Nephron (organoid): ENCODE data around the gene RPN1.
"Not testable (repeated sequence)": the region's sequence is repeated elsewhere in the genome, so short reads cannot be mapped to it uniquely, and the experiment has no call there.

Experiments used
- H3K27ac Mint-ChIP-seq, 3 experiments: 2 replicates each; pipeline ENCODE4 v1.8.0; 2020; ENCODE audit warnings: mixed read lengths in 3 of 3, mild to moderate bottlenecking in 2 of 3, moderate library complexity in 1 of 3
- H3K27me3 Mint-ChIP-seq: 2 replicates; pipeline ENCODE4 v1.8.0; 2021; ENCODE audit warnings: low read depth, mild to moderate bottlenecking, moderate library complexity, mixed read lengths
- H3K36me3 Mint-ChIP-seq: 2 replicates; pipeline ENCODE4 v1.8.0; 2020; ENCODE audit warnings: low read depth, mixed read lengths
- H3K4me1 Mint-ChIP-seq: 2 replicates; pipeline ENCODE4 v1.8.0; 2020; ENCODE audit warnings: mixed read lengths
- H3K4me3 Mint-ChIP-seq, 3 experiments: 2 replicates each; pipeline ENCODE4 v1.8.0; 2020; ENCODE audit warnings: mild to moderate bottlenecking in 3 of 3, mixed read lengths in 3 of 3, moderate library complexity in 2 of 3
- H3K9me3 Mint-ChIP-seq: 2 replicates; pipeline ENCODE4 v1.8.0; 2020; ENCODE audit warnings: mixed read lengths
- CTCF ChIP-seq, 3 experiments: fragments of 200-600 bp; sonication (generic); IDR thresholded peaks; one replicate each; pipeline ENCODE4 v1.5.0; 2021; ENCODE audit warnings: antibody characterized with exemption in 3 of 3; ENCODE audit not compliant: unreplicated experiment in 3 of 3

The RPN1 gene

DNA sequence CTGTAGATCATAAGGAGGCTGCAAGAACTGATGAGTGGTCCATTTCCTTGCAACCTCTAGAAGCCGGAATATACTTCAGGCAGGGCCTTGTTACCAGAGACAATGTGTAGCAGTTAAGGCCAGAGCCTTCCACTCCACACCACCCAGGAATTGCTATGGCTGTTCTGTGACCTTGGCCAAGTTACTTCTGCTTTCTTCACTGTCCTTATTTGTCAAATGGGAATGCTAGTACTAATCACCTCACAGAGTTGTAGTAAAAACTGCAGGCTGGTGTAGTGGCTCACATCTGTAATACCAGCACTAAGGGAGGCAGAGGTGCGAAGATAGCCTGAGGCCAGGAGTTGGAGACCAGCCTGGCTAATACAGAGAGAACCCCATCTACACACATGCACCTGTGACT is 28.7 kb upstream of the RPN1 start:
- peaks cover 11% of the 10 kb centered on the region for H3K4me1 Mint-ChIP-seq
- peak overlapping the region; percentile 54 to 100 (median 89) for H3K27ac Mint-ChIP-seq
- no peak for TF ChIP-seq CTCF (IDR thresholded peaks at IDR 0.05; ENCODE audit: unreplicated experiment in 3 of 3)
- H3K4me3 Mint-ChIP-seq: peak overlapping the region; percentile 80 to 91 (median 88)
- H3K9me3 Mint-ChIP-seq: no peaks in the 10 kb centered on the region
- no peaks in the 10 kb centered on the region for H3K27me3 Mint-ChIP-seq
- H3K36me3 Mint-ChIP-seq: no peaks in the 10 kb centered on the region

- H3K27me3 Mint-ChIP-seq, H3K36me3 Mint-ChIP-seq, H3K27ac Mint-ChIP-seq, H3K4me1 Mint-ChIP-seq, H3K4me3 Mint-ChIP-seq, H3K9me3 Mint-ChIP-seq: not testable (repeated sequence)
Observed at GRCh38 chr3:128675802-128676201, 25.2 kb upstream of the RPN1 start.

- TF ChIP-seq CTCF (IDR thresholded peaks at IDR 0.05; ENCODE audit: unreplicated experiment in 3 of 3): no peak
- H3K9me3 Mint-ChIP-seq: no peaks in the 10 kb centered on the region
- no peak overlapping the region for H3K4me3 Mint-ChIP-seq
- no peaks in the 10 kb centered on the region for H3K4me1 Mint-ChIP-seq
- no peaks in the 10 kb centered on the region for H3K36me3 Mint-ChIP-seq
- H3K27ac Mint-ChIP-seq: no peak overlapping the region
- H3K27me3 Mint-ChIP-seq: peaks cover 3% of the 10 kb centered on the region
Observed at GRCh38 chr3:128674161-128674784, 23.7 kb upstream of the RPN1 start.

DNA sequence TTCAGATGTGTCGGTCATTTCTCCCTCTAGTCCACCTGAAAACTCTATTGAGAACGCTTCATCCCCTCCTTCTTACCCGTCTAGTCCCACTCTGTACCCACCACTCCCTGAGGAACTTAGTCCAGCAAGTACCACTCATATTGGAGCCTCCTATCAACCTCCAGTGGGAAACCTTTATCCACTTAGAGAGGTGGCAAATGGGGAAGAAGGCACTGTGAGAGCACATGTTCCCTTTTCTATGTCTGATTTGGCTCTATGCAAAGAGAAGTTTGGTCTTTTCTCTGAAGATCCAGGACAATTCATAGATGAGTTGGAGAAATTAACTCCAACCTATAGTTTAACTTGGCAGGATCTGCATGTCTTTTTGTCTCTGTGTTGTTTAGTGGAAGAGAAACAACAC is 17.0 kb upstream of the RPN1 start:
- no peaks in the 10 kb centered on the region for H3K9me3 Mint-ChIP-seq
- TF ChIP-seq CTCF (IDR thresholded peaks at IDR 0.05; ENCODE audit: unreplicated experiment in 3 of 3): no peak
- H3K4me3 Mint-ChIP-seq: no peak overlapping the region
- no peak overlapping the region for H3K27ac Mint-ChIP-seq
- no peaks in the 10 kb centered on the region for H3K4me1 Mint-ChIP-seq
- peaks cover 5% of the 10 kb centered on the region for H3K27me3 Mint-ChIP-seq
- no peaks in the 10 kb centered on the region for H3K36me3 Mint-ChIP-seq

GRCh38 chr3:128665362-128666021 is 14.9 kb upstream of the RPN1 start:
- H3K4me3 Mint-ChIP-seq: no peak overlapping the region
- H3K9me3 Mint-ChIP-seq: no peaks in the 10 kb centered on the region
- H3K4me1 Mint-ChIP-seq: no peaks in the 10 kb centered on the region
- peak in 1 of 3 experiments; percentile 16 for TF ChIP-seq CTCF (IDR thresholded peaks at IDR 0.05; ENCODE audit: unreplicated experiment in 3 of 3)
- peaks cover 5% of the 10 kb centered on the region for H3K27me3 Mint-ChIP-seq
- H3K27ac Mint-ChIP-seq: peak overlapping the region in 2 of 3 experiments; percentile 65 to 78
- H3K36me3 Mint-ChIP-seq: no peaks in the 10 kb centered on the region

DNA sequence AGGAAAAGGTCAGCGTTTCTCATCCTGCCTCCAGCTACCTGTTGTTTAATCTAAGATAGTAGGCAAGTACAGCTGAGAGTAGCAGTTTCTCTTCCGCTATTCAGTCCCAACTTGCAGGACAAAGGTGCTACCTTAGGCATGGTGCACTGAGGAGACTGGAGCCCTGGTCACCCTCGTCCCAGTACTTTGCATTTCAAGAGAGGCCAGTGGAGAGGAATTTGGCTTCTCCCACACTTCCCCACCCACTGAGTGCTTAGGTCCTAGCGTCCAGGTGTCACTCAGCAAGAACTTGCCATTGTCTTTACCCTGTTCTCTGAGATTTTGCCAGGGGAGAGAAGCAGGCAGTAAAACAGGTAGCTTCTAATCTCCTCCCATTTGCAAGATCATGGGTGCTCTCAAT is 12.5 kb upstream of the RPN1 start:
- no peaks in the 10 kb centered on the region for H3K4me1 Mint-ChIP-seq
- H3K27ac Mint-ChIP-seq: no peak overlapping the region
- no peak overlapping the region for H3K4me3 Mint-ChIP-seq
- H3K36me3 Mint-ChIP-seq: no peaks in the 10 kb centered on the region
- no peaks in the 10 kb centered on the region for H3K27me3 Mint-ChIP-seq
- H3K9me3 Mint-ChIP-seq: no peaks in the 10 kb centered on the region
- TF ChIP-seq CTCF (IDR thresholded peaks at IDR 0.05; ENCODE audit: unreplicated experiment in 3 of 3): no peak
